ENCODE data around the gene GALK1. TPM values are rescaled to one million over a fixed set of nuclear protein-coding genes. Genes with fewer than 3 reads are reported as not detected.
A peak's percentile ranks its signal among the peaks of the same experiment; 100 is the strongest.

GALK1 gene
- total and polyA plus RNA-seq, 9 of the 15 experiments (the other 6 are each of a cell fraction or from before 2014, with no cell fraction given): 0.45 to 51.6 (median 17.4) TPM

DNA sequence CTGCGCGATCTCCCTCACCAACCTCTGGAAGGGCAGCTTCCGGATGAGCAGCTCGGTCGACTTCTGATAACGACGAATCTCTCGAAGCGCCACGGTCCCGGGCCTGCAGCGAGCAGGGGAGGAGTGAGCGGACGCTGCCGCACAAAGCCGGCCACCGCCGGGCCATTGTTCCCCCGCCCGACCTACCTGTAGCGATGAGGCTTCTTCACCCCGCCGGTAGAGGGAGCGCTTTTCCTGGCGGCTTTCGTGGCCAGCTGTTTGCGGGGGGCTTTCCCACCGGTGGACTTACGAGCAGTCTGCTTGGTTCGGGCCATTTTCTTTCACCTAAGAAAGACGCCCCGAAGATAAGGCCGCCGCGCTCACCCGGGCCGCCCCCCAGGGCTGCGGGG, 13.9 kb upstream of the GALK1 start (continued):
- TF ChIP-seq, protein P1, sequence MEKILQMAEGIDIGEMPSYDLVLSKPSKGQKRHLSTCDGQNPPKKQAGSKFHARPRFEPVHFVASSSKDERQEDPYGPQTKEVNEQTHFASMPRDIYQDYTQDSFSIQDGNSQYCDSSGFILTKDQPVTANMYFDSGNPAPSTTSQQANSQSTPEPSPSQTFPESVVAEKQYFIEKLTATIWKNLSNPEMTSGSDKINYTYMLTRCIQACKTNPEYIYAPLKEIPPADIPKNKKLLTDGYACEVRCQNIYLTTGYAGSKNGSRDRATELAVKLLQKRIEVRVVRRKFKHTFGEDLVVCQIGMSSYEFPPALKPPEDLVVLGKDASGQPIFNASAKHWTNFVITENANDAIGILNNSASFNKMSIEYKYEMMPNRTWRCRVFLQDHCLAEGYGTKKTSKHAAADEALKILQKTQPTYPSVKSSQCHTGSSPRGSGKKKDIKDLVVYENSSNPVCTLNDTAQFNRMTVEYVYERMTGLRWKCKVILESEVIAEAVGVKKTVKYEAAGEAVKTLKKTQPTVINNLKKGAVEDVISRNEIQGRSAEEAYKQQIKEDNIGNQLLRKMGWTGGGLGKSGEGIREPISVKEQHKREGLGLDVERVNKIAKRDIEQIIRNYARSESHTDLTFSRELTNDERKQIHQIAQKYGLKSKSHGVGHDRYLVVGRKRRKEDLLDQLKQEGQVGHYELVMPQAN (IDR thresholded peaks at IDR 0.05; ENCODE audit: borderline replicate concordance): peak; percentile 48; the same call in 1 of the 2 replicates
- TF ChIP-seq, protein P2, sequence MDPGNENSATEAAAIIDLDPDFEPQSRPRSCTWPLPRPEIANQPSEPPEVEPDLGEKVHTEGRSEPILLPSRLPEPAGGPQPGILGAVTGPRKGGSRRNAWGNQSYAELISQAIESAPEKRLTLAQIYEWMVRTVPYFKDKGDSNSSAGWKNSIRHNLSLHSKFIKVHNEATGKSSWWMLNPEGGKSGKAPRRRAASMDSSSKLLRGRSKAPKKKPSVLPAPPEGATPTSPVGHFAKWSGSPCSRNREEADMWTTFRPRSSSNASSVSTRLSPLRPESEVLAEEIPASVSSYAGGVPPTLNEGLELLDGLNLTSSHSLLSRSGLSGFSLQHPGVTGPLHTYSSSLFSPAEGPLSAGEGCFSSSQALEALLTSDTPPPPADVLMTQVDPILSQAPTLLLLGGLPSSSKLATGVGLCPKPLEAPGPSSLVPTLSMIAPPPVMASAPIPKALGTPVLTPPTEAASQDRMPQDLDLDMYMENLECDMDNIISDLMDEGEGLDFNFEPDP (CRISPR knock-in tag; IDR thresholded peaks at IDR 0.05): no peak
- TF ChIP-seq ZNF766 (CRISPR knock-in tag; conservative IDR thresholded peaks at IDR 0.05) (no peak), ZNF197 (CRISPR knock-in tag; IDR thresholded peaks at IDR 0.05; ENCODE audit: low read depth) (no peak), HDAC2 (IDR thresholded peaks at IDR 0.05) (peak; percentile 19; the same call in 1 of the 2 replicates), RBM39 (optimal IDR thresholded peaks at IDR 0.05; ENCODE audit: low read depth, low read length) (peak; percentile 26), KAT7 (CRISPR knock-in tag; IDR thresholded peaks at IDR 0.05; ENCODE audit: borderline replicate concordance) (no peak), ERF (CRISPR knock-in tag; IDR thresholded peaks at IDR 0.05) (0 out of 2 replicates have a peak, but pooled peaks have one; percentile 22), HLTF (IDR thresholded peaks at IDR 0.05) (no peak), ZEB2 (IDR thresholded peaks at IDR 0.05) (no peak)
- TF ChIP-seq, protein P3, sequence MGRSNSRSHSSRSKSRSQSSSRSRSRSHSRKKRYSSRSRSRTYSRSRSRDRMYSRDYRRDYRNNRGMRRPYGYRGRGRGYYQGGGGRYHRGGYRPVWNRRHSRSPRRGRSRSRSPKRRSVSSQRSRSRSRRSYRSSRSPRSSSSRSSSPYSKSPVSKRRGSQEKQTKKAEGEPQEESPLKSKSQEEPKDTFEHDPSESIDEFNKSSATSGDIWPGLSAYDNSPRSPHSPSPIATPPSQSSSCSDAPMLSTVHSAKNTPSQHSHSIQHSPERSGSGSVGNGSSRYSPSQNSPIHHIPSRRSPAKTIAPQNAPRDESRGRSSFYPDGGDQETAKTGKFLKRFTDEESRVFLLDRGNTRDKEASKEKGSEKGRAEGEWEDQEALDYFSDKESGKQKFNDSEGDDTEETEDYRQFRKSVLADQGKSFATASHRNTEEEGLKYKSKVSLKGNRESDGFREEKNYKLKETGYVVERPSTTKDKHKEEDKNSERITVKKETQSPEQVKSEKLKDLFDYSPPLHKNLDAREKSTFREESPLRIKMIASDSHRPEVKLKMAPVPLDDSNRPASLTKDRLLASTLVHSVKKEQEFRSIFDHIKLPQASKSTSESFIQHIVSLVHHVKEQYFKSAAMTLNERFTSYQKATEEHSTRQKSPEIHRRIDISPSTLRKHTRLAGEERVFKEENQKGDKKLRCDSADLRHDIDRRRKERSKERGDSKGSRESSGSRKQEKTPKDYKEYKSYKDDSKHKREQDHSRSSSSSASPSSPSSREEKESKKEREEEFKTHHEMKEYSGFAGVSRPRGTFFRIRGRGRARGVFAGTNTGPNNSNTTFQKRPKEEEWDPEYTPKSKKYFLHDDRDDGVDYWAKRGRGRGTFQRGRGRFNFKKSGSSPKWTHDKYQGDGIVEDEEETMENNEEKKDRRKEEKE (IDR thresholded peaks at IDR 0.05; ENCODE audit: borderline replicate concordance in 1 of 2, control insufficient read depth in 1 of 2, low read depth in 2 of 2, low read length in 1 of 2): no peak
- TF ChIP-seq, protein P4, sequence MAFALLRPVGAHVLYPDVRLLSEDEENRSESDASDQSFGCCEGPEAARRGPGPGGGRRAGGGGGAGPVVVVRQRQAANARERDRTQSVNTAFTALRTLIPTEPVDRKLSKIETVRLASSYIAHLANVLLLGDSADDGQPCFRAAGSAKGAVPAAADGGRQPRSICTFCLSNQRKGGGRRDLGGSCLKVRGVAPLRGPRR (CRISPR knock-in tag; IDR thresholded peaks at IDR 0.05): no peak
- TF ChIP-seq, protein P5, sequence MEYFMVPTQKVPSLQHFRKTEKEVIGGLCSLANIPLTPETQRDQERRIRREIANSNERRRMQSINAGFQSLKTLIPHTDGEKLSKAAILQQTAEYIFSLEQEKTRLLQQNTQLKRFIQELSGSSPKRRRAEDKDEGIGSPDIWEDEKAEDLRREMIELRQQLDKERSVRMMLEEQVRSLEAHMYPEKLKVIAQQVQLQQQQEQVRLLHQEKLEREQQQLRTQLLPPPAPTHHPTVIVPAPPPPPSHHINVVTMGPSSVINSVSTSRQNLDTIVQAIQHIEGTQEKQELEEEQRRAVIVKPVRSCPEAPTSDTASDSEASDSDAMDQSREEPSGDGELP (CRISPR knock-in tag; IDR thresholded peaks at IDR 0.05; ENCODE audit: borderline replicate concordance): peak; percentile 97
- TF ChIP-seq, protein P6, sequence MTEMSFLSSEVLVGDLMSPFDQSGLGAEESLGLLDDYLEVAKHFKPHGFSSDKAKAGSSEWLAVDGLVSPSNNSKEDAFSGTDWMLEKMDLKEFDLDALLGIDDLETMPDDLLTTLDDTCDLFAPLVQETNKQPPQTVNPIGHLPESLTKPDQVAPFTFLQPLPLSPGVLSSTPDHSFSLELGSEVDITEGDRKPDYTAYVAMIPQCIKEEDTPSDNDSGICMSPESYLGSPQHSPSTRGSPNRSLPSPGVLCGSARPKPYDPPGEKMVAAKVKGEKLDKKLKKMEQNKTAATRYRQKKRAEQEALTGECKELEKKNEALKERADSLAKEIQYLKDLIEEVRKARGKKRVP (CRISPR knock-in tag; IDR thresholded peaks at IDR 0.05): no peak
- TF ChIP-seq, protein P7, sequence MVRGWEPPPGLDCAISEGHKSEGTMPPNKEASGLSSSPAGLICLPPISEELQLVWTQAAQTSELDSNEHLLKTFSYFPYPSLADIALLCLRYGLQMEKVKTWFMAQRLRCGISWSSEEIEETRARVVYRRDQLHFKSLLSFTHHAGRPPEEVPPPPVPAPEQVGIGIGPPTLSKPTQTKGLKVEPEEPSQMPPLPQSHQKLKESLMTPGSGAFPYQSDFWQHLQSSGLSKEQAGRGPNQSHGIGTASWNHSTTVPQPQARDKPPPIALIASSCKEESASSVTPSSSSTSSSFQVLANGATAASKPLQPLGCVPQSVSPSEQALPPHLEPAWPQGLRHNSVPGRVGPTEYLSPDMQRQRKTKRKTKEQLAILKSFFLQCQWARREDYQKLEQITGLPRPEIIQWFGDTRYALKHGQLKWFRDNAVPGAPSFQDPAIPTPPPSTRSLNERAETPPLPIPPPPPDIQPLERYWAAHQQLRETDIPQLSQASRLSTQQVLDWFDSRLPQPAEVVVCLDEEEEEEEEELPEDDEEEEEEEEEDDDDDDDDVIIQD (CRISPR knock-in tag; IDR thresholded peaks at IDR 0.05): 0 out of 2 replicates have a peak, but pooled peaks have one; percentile 67

All from K562 (cell line).